NCI-H146 (cell line): ENCODE measurements around the gene PIGL.
"Not testable (repeated sequence)": the region's sequence is repeated elsewhere in the genome, so short reads cannot be mapped to it uniquely, and the experiment has no call there.

Experiments used
- DNase-seq: peaks from one replicate; lab custom pipeline; 2025; lab: John Stamatoyannopoulos, UW

PIGL gene

DNA sequence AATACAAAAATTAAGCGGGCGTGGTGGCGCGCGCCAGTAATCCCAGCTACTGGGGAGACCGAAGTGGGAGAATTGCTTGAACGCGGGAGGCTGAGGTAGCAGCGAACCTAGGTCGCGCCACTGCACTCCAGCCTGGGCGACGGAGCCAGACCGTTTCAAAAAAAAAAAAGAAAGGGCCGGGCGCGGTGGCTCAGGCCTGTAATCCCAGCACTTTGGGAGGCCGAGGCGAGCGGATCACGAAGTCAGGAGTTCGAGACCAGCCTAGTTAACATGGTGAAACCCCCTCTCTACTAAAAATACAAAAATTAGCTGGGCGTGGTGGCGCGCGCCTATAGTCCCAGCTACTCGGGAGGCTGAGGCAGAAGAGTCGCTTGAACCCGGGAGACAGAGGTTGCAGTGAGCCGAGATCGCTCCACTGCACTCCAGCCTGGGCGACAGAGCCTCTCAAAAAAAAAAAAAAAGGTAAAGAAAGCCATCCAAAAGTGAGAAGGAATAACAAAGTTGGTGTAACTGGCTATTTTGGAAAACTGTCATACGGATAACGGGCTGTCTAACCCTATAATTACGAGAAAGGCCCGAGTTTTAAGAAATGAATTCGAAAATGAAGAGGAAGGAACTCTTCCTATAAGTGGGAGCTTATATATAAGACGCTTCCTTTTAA, 539 bp upstream of the PIGL start:
- DNase-seq = not testable (repeated sequence)

- DNase-seq = no peak
Observed at GRCh38 chr17:16222406-16222805, 5.4 kb downstream of the PIGL start.

DNA sequence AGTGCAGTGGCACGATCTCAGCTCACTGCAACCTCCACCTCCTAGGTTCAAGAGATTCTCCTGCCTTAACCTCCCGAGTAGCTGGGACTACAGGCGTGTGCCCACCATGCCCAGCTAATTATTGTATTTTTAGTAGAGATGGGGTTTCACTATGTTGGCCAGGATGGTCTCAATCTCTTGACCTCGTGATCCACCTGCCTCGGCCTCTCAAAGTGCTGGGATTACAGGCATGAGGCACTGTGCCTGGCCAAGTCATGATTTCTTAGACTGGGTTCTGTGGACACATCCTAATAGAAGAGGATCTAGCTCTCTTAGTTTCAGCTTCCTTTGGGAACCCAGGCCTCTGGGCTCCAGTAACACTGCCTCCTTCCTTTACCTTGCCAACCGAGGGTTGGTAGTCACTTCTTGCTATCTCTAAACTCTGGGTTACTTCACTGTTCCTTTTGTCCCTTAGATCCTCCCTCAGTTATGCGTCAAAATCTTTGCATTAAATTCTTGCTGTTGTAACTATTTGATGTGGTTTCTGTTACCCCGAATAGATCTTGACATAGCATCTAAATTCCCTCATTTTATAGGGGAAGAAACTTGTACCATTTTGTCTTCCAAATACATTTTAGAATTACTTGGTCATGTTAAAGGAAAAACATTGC, 13.0 kb downstream of the PIGL start:
- not testable (repeated sequence) for DNase-seq

- DNase-seq = no peak
Observed at GRCh38 chr17:16232391-16232790, 15.4 kb downstream of the PIGL start.

GRCh38 chr17:16239931-16240330, 22.9 kb downstream of the PIGL start:
- DNase-seq = no peak

- no peak for DNase-seq
Observed at GRCh38 chr17:16241906-16242399, 24.9 kb downstream of the PIGL start.

- no peak for DNase-seq
Observed at GRCh38 chr17:16243385-16243784, 26.4 kb downstream of the PIGL start.

- no peak for DNase-seq
Observed at GRCh38 chr17:16243801-16244567, 27.0 kb downstream of the PIGL start.

DNA sequence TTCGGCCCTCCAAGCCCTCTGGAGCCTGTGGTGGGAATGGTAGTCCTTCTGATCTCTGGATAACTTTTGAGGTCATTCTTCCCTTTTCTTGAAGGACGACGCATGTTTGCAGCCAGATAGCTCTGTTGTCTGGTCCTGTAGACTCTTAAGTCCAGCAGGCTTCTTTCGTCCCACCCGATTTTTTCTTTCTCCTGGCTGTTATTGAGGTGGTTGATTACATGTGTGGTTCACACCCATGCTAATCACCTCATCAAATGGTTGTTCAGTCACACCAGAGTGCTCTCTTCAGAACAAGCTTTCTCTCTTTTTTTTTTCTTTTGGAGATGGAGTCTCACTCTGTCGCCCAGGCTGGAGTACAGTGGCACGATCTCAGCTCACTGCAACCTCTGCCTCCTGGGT, 30.6 kb downstream of the PIGL start:
- no peak for DNase-seq

DNA sequence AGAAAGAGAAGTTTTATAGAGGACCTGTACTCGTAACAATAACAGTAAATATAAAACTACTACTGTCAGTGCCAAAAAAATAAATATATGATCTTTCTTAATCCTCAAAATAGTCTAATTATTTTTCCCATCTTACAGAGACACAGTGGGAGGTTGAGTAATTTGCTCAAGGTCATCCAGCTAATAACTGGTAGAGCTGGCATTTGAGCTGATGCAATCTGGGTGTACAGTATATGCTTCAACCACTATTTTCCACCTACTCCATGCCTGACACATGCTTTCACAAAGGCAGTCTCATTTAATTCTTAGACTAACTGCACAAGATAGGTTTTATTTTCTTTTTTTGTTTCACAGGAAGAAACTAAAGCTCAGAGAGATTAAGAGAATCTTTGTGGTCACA, 33.6 kb downstream of the PIGL start:
- no peak for DNase-seq

GRCh38 chr17:16251043-16251442, 34.0 kb downstream of the PIGL start:
- no peak for DNase-seq

DNA sequence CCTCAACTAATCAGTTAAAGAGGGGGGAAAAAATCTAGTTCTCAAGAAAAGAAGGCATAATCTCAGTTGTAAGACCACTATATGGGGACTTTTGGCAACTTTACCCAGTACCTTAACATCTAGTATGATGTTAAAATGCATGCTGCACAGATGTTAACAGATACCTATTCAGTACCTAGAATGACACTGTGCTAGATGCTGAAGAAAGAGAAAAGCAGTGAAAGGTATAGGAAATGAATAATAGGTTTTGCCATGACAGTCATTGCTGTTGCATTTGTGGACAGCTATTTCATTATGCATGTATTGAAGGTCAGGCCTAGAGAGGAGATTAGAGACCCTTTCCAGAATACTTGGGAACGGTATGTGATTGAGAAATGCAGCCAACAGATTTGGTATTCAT, 34.5 kb downstream of the PIGL start:
- DNase-seq = no peak

DNA sequence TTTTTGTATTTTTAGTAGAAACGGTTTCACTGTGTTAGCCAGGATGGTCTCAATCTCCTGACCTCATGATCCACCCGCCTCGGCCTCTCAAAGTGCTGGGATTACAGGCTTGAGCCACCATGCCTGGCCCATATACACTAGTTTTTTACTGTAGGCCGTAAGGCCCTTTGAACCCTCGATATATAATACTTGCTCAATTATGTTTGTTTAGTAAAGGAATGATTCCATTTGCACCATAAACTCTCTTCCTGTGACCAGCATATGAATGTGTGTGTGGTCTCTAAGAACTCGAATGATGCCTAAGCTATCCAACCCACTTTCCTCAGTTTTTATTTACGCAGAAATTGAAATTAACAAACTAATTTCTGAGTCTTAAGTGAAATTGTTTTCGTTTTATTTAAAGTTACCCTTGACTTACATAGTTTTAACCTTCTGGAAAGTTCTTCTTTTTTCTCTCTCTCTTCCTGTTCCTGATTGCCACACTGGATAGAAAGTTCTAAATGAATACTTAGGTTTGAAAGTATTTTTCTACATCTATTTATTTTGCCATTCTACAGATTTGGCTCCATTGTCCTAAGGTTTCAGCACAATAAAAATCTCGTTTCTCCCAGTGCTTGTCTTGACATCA, 37.9 kb downstream of the PIGL start:
- no peak for DNase-seq

- no peak for DNase-seq
Observed at GRCh38 chr17:16255481-16255921, 38.5 kb downstream of the PIGL start.

GRCh38 chr17:16258901-16259300, 41.9 kb downstream of the PIGL start:
- no peak for DNase-seq

- DNase-seq = no peak
Observed at GRCh38 chr17:16259926-16260325, 42.9 kb downstream of the PIGL start.

GRCh38 chr17:16261049-16261448, 44.0 kb downstream of the PIGL start:
- DNase-seq = no peak

DNA sequence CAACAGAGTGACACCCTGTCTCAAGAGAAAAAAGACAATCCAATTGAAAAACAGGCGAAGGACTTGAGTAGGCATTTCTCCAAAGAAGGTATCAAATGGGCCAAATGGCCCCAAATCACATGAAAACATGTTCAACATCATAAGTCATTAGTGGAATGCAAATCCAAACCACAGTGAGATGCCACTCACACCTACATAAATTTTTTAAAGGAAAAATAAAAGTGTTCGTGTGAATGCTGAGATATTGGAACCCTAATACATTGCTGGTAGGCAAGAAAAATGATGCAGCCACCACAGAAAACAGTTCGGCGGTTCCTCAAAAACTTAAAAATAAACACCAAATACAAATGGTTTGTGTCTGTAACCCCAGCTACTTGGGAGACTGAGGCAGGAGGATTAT, 45.2 kb downstream of the PIGL start:
- no peak for DNase-seq

- no peak for DNase-seq
Observed at GRCh38 chr17:16267174-16267573, 50.2 kb downstream of the PIGL start.

- DNase-seq = no peak
Observed at GRCh38 chr17:16269658-16270057, 52.6 kb downstream of the PIGL start.

DNA sequence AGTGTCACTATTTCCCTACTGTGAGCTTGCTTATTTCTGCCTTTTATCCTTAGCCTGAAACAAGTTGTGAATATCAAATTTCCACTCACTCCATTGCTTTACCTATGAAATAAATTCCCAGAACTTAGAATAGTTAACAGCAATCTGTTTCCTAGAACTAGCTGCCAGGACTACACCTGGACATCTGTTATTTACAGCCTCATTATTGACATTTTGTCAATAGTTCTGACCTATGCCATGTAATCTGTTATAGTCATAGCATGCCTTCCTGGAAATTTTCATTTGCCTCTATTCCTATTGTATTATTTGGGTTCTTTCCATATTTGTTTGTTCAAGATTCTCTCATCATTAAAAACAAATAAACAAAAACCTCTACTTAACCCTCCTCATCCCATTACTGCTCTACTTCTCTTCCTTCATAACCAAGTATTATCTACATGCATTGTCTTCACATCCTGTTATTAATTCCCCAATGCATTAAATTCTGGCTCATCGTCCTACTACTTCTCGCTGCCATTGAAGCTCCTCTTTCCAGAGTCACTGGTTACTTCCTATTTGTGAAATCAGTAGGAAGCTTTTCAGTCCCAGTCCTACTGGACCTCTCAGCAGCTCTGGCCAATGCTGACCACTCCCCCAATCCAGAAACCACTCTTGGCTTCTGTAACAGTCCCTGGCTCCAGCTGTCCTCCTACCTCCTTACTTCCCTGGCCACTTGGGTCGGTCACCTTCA, 55.3 kb downstream of the PIGL start:
- DNase-seq = no peak

- DNase-seq = no peak
Observed at GRCh38 chr17:16273499-16273898, 56.5 kb downstream of the PIGL start.
